Superior temporal gyrus (tissue), 1 donor: ENCODE results near the gene SIGLEC14.
"Not testable (repeated sequence)": the region's sequence is repeated elsewhere in the genome, so short reads cannot be mapped to it uniquely, and the experiment has no call there.

ENCODE experiments used
- DNase-seq: peaks from one replicate; pipeline ENCODE4 v3.0.0-alpha.2; 2016; ENCODE audit errors: extremely low spot score

The SIGLEC14 gene

GRCh38 chr19:51675911-51676565 is 29.4 kb upstream of the SIGLEC14 start:
- DNase-seq = not testable (repeated sequence)

- DNase-seq = no peak
These were observed 21.6 kb upstream of the SIGLEC14 start for GRCh38 chr19:51668216-51668615.

- DNase-seq = no peak
These were observed 18.4 kb upstream of the SIGLEC14 start for GRCh38 chr19:51664997-51665396.

GRCh38 chr19:51664131-51664530 is 17.5 kb upstream of the SIGLEC14 start:
- no peak for DNase-seq

- DNase-seq = no peak
These were observed 17.0 kb upstream of the SIGLEC14 start for GRCh38 chr19:51663650-51664049.

GRCh38 chr19:51660975-51661600 is 14.5 kb upstream of the SIGLEC14 start:
- DNase-seq = peak; percentile 95

GRCh38 chr19:51654783-51655182 is 8.2 kb upstream of the SIGLEC14 start:
- no peak for DNase-seq

- no peak for DNase-seq
These were observed 6.5 kb upstream of the SIGLEC14 start for GRCh38 chr19:51653162-51653561.

- no peak for DNase-seq
These were observed 5.6 kb upstream of the SIGLEC14 start for GRCh38 chr19:51652266-51652665.

- no peak for DNase-seq
These were observed 4.7 kb upstream of the SIGLEC14 start for GRCh38 chr19:51651216-51651846.

- DNase-seq = no peak
These were observed 693 bp upstream of the SIGLEC14 start for GRCh38 chr19:51647318-51647717.

- no peak for DNase-seq
These were observed 1.9 kb downstream of the SIGLEC14 start for GRCh38 chr19:51644636-51645271.

GRCh38 chr19:51641648-51642047 is 5.0 kb downstream of the SIGLEC14 start:
- DNase-seq = no peak

- DNase-seq = no peak
These were observed 6.2 kb downstream of the SIGLEC14 start for GRCh38 chr19:51640386-51640785.

GRCh38 chr19:51639916-51640315 is 6.7 kb downstream of the SIGLEC14 start:
- no peak for DNase-seq

- DNase-seq = no peak
These were observed 9.2 kb downstream of the SIGLEC14 start for GRCh38 chr19:51637362-51637978.

- DNase-seq = no peak
These were observed 14.5 kb downstream of the SIGLEC14 start for GRCh38 chr19:51632126-51632525.

GRCh38 chr19:51630315-51630714 is 16.3 kb downstream of the SIGLEC14 start, which contains the start of gene SIGLEC5:
Gene SIGLEC5 (minus strand): TSS chr19:51630401. CDS start chr19:51630335, 66 bp downstream.
- DNase-seq = not testable (repeated sequence)

- DNase-seq = no peak
These were observed 18.3 kb downstream of the SIGLEC14 start for GRCh38 chr19:51628153-51628939.

- DNase-seq = no peak
These were observed 19.0 kb downstream of the SIGLEC14 start for GRCh38 chr19:51627491-51628138.

- no peak for DNase-seq
These were observed 19.9 kb downstream of the SIGLEC14 start for GRCh38 chr19:51626675-51627074.
